Stimulated activated naive CD8-positive, alpha-beta T cell treated with anti-CD3 and anti-CD28 coated beads, Interleukin-15, Interleukin-2, amounts not matched to agents 100 ng/mL and 50 ng/mL, for 24 hours (primary cell): ENCODE results near the gene SURF6.
A peak's percentile ranks its signal among the peaks of the same experiment; 100 is the strongest.

Experiments used
- H3K27ac Mint-ChIP-seq: one replicate; pipeline ENCODE4 v1.8.0; 2021; ENCODE audit warnings: mild to moderate bottlenecking, mixed read lengths
- H3K27me3 Mint-ChIP-seq: one replicate; pipeline ENCODE4 v1.8.0; 2021; ENCODE audit warnings: mixed read lengths
- H3K36me3 Mint-ChIP-seq: one replicate; pipeline ENCODE4 v1.8.0; 2021; ENCODE audit warnings: low read depth, mixed read lengths
- H3K4me1 Mint-ChIP-seq: one replicate; pipeline ENCODE4 v1.8.0; 2021; ENCODE audit warnings: low read depth, mixed read lengths
- H3K4me3 Mint-ChIP-seq: one replicate; pipeline ENCODE4 v1.8.0; 2021; ENCODE audit warnings: mild to moderate bottlenecking, mixed read lengths
- H3K9me3 Mint-ChIP-seq: one replicate; pipeline ENCODE4 v1.8.0; 2021; ENCODE audit warnings: mixed read lengths

The SURF6 gene

DNA sequence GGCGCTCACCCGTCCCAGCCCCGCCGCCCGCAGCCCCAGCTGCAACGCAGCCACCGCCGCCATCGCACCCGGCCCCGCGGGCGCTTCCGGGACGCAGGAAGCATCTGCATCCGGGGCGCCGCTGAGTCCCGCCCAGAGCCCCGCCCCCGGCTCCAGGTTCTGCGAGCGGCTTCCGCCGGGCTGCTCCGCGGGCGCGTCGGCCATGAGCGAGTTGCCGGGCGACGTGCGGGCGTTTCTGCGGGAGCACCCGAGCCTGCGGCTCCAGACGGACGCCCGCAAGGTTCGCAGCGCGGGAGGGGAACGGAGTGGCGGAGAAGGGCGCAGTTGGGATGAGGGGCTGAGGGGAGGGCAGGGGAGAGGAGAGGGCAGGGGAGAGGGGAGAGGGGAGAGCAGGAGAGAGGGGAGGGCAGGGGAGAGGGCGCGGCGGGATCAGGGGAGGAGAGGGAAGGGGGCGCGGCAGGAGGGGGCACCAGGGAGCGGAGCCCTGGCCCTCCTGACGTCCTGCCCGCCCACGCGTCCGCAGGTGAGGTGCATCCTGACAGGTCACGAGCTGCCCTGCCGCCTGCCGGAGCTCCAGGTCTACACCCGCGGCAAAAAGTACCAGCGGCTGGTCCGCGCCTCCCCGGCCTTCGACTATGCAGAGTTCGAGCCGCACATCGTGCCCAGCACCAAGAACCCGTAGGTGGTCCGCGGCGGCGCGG, 20.6 kb upstream of the SURF6 start, which contains the start of the genes SURF1 and SURF2:
SURF1 (minus strand) TSS at position 97 of the 701 bp plus-strand sequence; CDS start at position 63, 34 bp downstream.
SURF2 (plus strand) TSS at position 160 of the 701 bp plus-strand sequence; CDS start at position 203, 43 bp downstream.
- H3K27ac Mint-ChIP-seq = peak within 1 kb of the TSS; percentile 77
- H3K4me3 Mint-ChIP-seq = peak within 1 kb of the TSS; percentile 92
- peaks cover 34% of the 10 kb centered on the region for H3K36me3 Mint-ChIP-seq
- no peaks in the 10 kb centered on the region for H3K27me3 Mint-ChIP-seq
- H3K4me1 Mint-ChIP-seq = peaks cover 66% of the 10 kb centered on the region
- H3K9me3 Mint-ChIP-seq = no peaks in the 10 kb centered on the region

DNA sequence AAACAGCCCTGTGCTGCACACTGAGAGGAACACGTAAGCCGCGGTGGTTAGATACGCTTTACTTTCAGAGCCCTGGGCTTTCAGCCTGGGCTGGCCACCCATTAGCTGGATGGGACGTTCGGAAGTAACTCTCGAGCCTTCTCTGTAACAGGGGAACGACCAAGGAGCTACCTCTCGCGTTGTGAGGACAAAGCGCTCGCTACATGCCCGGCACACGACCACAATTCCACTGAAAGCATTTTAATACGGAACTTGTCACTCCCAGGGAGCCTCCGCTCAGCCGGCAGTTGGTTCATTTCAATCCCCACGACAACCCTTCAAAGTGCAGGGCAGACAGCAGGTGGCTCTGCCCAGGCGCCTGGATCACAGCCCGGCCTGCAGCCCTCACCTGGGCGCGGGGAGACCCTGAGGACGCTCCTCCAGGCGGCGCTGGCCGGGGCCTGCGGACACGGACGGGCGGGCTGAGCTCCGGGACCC, 19.9 kb upstream of the SURF6 start:
- H3K4me3 Mint-ChIP-seq = peak overlapping the region; percentile 92
- H3K9me3 Mint-ChIP-seq = no peaks in the 10 kb centered on the region
- peaks cover 60% of the 10 kb centered on the region for H3K4me1 Mint-ChIP-seq
- peak overlapping the region; percentile 77 for H3K27ac Mint-ChIP-seq
- H3K36me3 Mint-ChIP-seq = peaks cover 37% of the 10 kb centered on the region
- no peaks in the 10 kb centered on the region for H3K27me3 Mint-ChIP-seq

DNA sequence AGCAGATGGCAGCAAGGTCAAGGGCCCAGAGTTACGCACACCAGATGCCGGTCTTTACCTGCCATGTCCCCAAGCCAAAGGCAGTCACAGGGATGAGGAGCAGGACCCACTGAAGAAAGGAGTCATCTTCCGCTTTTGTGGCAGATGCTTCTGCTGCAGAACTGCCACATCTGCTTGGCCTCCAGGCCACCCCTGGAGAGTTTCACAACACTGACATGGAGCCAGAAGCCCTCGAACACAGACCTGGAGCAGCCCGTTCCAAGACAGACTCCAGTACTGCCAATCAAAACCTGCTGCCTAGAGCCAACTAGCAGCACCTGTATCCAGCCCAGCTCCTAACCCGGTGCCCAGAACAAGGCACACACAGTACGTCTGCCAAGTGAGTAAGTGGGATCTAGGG, 18.8 kb upstream of the SURF6 start:
- Mint-ChIP-seq H3K36me3 (peaks cover 43% of the 10 kb centered on the region), H3K27ac (peak overlapping the region; percentile 77), H3K4me3 (peak overlapping the region; percentile 92), H3K27me3 (no peaks in the 10 kb centered on the region), H3K9me3 (no peaks in the 10 kb centered on the region), H3K4me1 (peaks cover 59% of the 10 kb centered on the region)

- Mint-ChIP-seq H3K36me3 (peaks cover 49% of the 10 kb centered on the region), H3K4me3 (no peak overlapping the region), H3K27ac (peak overlapping the region; percentile 89), H3K27me3 (no peaks in the 10 kb centered on the region), H3K4me1 (peaks cover 63% of the 10 kb centered on the region), H3K9me3 (no peaks in the 10 kb centered on the region)
These were observed 17.6 kb upstream of the SURF6 start for GRCh38 chr9:133353548-133353947.

DNA sequence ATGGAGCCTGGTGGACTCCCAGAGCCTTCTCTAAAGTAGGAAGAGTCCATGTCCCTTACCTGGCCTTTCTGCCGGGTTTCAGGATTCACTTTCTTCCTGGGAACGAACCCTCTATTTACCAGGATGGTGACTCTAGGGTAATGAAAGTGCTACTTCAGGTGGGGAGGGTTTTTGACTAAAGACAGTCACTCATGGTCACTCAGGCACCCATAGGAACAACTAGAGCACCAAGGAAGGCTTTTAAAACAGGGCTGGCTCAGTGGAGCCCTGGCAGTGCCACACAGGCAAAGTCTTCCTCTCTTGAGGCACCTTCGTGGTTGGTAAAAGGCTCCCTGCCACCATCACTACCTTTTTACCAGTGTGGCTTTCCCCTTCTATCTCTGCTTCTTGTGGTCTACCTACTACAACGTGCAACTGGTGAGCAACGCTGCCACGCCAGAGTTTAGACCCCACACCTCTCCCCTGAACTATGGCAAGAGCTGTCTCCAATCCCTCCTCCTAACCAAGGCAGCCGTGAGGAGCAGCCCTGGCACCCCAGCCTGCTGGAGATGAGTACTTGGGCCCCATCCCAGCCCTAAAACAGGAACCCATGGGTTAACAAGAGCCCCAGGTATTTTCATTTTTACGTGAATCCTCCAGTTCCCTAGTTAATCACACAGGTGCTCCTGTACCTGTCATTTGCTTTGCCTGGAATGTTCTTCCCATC, 16.8 kb upstream of the SURF6 start:
- H3K4me3 Mint-ChIP-seq = no peak overlapping the region
- H3K36me3 Mint-ChIP-seq = peaks cover 54% of the 10 kb centered on the region
- peak overlapping the region; percentile 89 for H3K27ac Mint-ChIP-seq
- H3K9me3 Mint-ChIP-seq = no peaks in the 10 kb centered on the region
- no peaks in the 10 kb centered on the region for H3K27me3 Mint-ChIP-seq
- H3K4me1 Mint-ChIP-seq = peaks cover 60% of the 10 kb centered on the region

- peaks cover 55% of the 10 kb centered on the region for H3K36me3 Mint-ChIP-seq
- H3K9me3 Mint-ChIP-seq = no peaks in the 10 kb centered on the region
- H3K4me1 Mint-ChIP-seq = peaks cover 54% of the 10 kb centered on the region
- peak overlapping the region; percentile 3 for H3K4me3 Mint-ChIP-seq
- H3K27me3 Mint-ChIP-seq = no peaks in the 10 kb centered on the region
- H3K27ac Mint-ChIP-seq = peak overlapping the region; percentile 55
These were observed 16.1 kb upstream of the SURF6 start for GRCh38 chr9:133351908-133352634.

GRCh38 chr9:133351526-133351907, 15.5 kb upstream of the SURF6 start:
- H3K36me3 Mint-ChIP-seq = peaks cover 60% of the 10 kb centered on the region
- no peaks in the 10 kb centered on the region for H3K9me3 Mint-ChIP-seq
- H3K27ac Mint-ChIP-seq = peak overlapping the region; percentile 70
- H3K4me3 Mint-ChIP-seq = peak overlapping the region; percentile 3
- H3K27me3 Mint-ChIP-seq = no peaks in the 10 kb centered on the region
- H3K4me1 Mint-ChIP-seq = peaks cover 59% of the 10 kb centered on the region

DNA sequence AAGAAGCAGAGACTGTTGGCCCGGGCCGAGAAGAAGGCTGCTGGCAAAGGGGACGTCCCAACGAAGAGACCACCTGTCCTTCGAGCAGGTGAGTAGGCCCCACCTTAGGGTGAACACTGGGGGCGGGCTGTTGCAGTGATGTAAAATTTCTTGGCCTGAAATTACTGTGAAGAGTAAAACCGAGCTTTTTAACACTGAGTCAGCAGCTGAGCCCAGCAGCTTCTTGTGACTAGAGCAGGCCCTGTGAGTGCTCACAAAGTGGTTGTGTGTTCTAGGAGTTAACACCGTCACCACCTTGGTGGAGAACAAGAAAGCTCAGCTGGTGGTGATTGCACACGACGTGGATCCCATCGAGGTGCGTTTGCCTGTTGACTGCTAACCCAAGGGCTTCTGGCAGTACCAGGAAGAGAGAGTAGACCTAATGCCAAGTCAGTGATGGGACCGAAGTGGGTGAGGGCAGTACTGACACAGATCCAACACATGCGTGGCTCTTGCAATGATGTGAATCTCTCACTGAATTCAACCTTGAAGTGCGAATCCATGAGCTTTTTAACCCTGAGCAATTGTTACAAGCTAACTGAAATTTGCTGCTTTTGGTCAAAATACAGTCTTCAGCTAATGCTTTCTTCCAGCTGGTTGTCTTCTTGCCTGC, 14.1 kb upstream of the SURF6 start:
- no peaks in the 10 kb centered on the region for H3K27me3 Mint-ChIP-seq
- peaks cover 73% of the 10 kb centered on the region for H3K36me3 Mint-ChIP-seq
- H3K9me3 Mint-ChIP-seq = no peaks in the 10 kb centered on the region
- H3K27ac Mint-ChIP-seq = peak overlapping the region; percentile 99
- H3K4me1 Mint-ChIP-seq = peaks cover 60% of the 10 kb centered on the region
- peak overlapping the region; percentile 97 for H3K4me3 Mint-ChIP-seq

GRCh38 chr9:133348718-133349573, 13.0 kb upstream of the SURF6 start:
- H3K27ac Mint-ChIP-seq = peak overlapping the region; percentile 99
- peak overlapping the region; percentile 97 for H3K4me3 Mint-ChIP-seq
- peaks cover 53% of the 10 kb centered on the region for H3K4me1 Mint-ChIP-seq
- no peaks in the 10 kb centered on the region for H3K27me3 Mint-ChIP-seq
- H3K36me3 Mint-ChIP-seq = peaks cover 85% of the 10 kb centered on the region
- H3K9me3 Mint-ChIP-seq = no peaks in the 10 kb centered on the region

DNA sequence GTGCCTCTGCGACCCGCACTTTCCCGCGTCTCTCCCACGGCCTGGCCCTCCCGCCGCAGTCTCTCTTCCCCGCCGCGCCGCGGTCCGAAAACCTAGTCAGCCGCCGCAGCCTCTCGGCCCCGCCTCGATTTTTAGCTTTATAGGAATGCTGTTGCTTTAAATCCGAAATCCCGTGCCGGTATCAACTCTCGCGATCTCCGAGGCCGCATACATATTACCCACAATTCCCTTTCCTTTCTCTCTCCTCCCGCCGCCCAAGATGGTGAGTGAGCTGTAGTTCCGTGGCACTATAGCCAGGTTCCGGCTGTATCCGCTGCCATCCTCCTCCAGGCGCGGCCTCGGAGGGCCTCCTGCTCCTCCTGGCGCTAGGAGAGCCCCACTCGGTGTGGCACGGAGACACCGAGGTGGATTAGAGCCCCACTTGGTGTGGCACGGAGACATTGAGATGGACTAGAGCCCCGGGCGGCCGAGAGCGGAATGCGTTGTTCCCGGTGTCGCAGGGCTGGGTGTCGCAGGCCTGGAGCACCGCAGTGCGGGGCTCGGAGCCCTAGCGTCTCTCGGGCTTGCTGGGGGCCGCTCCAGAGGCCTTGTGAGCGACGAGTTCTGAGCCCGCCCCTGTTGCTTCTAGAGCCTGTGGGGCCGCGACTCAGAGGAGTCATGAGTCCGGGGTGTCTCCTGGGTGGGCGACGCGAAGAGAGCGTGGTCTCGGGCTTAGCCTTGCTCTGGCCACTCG, 12.2 kb upstream of the SURF6 start, which contains the start of the genes MED22 and RPL7A:
MED22 (minus strand) TSS at position 147 of the 733 bp plus-strand sequence. CDS start 1,469 bp downstream, outside the sequence.
RPL7A (plus strand) TSS at position 234 of the 733 bp plus-strand sequence; CDS start at position 260, 26 bp downstream.
- Mint-ChIP-seq H3K9me3 (no peaks in the 10 kb centered on the region), H3K36me3 (peaks cover 89% of the 10 kb centered on the region), H3K27me3 (no peaks in the 10 kb centered on the region), H3K27ac (peak within 1 kb of the TSS; percentile 99), H3K4me1 (peaks cover 50% of the 10 kb centered on the region), H3K4me3 (peak within 1 kb of the TSS; percentile 97)

DNA sequence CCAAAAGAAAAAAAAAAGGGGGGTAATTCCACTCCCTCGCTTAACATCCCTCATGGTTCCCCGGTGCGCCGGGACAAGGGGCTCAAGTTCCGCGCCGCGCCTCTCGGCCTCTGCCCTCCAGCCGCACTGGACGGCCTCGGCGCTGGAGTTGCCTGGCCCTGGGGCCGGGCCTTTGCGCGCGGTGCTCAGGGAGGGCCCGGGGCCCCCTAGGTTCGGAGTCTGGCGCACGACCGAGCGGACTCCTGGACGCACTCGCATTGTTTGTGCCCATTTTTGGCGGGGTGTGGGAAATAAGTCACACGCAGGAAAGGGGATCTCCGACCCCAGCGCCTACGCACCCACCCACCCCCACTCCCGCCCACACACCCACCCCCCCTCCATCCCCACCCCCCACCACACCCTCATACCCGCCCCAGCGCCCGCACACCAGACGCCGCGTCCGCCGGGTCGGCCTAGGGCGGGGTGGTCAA, 11.6 kb upstream of the SURF6 start:
- Mint-ChIP-seq H3K27ac (peak overlapping the region; percentile 99), H3K9me3 (no peaks in the 10 kb centered on the region), H3K27me3 (no peaks in the 10 kb centered on the region), H3K36me3 (peaks cover 90% of the 10 kb centered on the region), H3K4me1 (peaks cover 46% of the 10 kb centered on the region), H3K4me3 (peak overlapping the region; percentile 97)

GRCh38 chr9:133346021-133346785, 10.2 kb upstream of the SURF6 start:
- peak overlapping the region; percentile 83 for H3K27ac Mint-ChIP-seq
- no peaks in the 10 kb centered on the region for H3K27me3 Mint-ChIP-seq
- H3K9me3 Mint-ChIP-seq = no peaks in the 10 kb centered on the region
- H3K4me3 Mint-ChIP-seq = peak overlapping the region; percentile 97
- H3K4me1 Mint-ChIP-seq = peaks cover 50% of the 10 kb centered on the region
- H3K36me3 Mint-ChIP-seq = peaks cover 77% of the 10 kb centered on the region
